ENCODE data around the gene ALK. TPM values are rescaled to one million over a fixed set of nuclear protein-coding genes. Genes with fewer than 3 reads are reported as not detected.

Gene ALK
- total RNA-seq, 1 experiment from 2014 or later, result not detected

GRCh38 chr2:29761278-29761677 is 160.1 kb downstream of the ALK start:
- TF ChIP-seq, protein P1, sequence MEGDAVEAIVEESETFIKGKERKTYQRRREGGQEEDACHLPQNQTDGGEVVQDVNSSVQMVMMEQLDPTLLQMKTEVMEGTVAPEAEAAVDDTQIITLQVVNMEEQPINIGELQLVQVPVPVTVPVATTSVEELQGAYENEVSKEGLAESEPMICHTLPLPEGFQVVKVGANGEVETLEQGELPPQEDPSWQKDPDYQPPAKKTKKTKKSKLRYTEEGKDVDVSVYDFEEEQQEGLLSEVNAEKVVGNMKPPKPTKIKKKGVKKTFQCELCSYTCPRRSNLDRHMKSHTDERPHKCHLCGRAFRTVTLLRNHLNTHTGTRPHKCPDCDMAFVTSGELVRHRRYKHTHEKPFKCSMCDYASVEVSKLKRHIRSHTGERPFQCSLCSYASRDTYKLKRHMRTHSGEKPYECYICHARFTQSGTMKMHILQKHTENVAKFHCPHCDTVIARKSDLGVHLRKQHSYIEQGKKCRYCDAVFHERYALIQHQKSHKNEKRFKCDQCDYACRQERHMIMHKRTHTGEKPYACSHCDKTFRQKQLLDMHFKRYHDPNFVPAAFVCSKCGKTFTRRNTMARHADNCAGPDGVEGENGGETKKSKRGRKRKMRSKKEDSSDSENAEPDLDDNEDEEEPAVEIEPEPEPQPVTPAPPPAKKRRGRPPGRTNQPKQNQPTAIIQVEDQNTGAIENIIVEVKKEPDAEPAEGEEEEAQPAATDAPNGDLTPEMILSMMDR (conservative IDR thresholded peaks at IDR 0.05), result no peak
- no peak overlapping the region for H3K4me2 ChIP-seq (ENCODE audit: insufficient read depth, insufficient read length, low read length)
- no peak overlapping the region for H3K14ac ChIP-seq (ENCODE audit: insufficient read depth, low read length)
- Mint-ChIP-seq H3K27ac (no peak overlapping the region), H3K4me1 (peaks cover 0 to 2% of the 10 kb centered on the region in 2 experiments; a peak in 2 of 4 replicates), H3K9me3 (no peaks in the 10 kb centered on the region), H3K27me3 (ENCODE audit: low read depth) (no peaks in the 10 kb centered on the region; the same call in 1 of the 2 replicates), H3K4me3 (no peak overlapping the region), H3K36me3 (ENCODE audit: insufficient read depth in 1 of 3, low read depth in 3 of 3) (no peaks in the 10 kb centered on the region)
- no peaks in the 10 kb centered on the region; the same call in 1 of the 2 replicates for H3K79me2 ChIP-seq (ENCODE audit: insufficient read depth, low read length)
- H4K91ac ChIP-seq (ENCODE audit: insufficient read length, low read depth, low read length), result no peak overlapping the region
- no peaks in the 10 kb centered on the region for H3K23me2 ChIP-seq (ENCODE audit: insufficient read length, low read depth, low read length, poor library complexity, severe bottlenecking)
- H2BK15ac ChIP-seq (ENCODE audit: low read depth, low read length), result no peak overlapping the region
- no peak overlapping the region for H2BK12ac ChIP-seq (ENCODE audit: insufficient read length, low read depth, low read length)
- no peak for DNase-seq
- no peaks in the 10 kb centered on the region for H3K79me1 ChIP-seq (ENCODE audit: insufficient read depth, low read depth, low read length, poor library complexity, severe bottlenecking)
- no peak overlapping the region for H3K27ac ChIP-seq (ENCODE audit: insufficient read length, low read depth, low read length)
- H2BK120ac ChIP-seq (ENCODE audit: low read depth, low read length, poor library complexity, severe bottlenecking), result no peak overlapping the region
- H3K27me3 ChIP-seq (ENCODE audit: insufficient read depth, low read length), result no peaks in the 10 kb centered on the region
- H3K9ac ChIP-seq (ENCODE audit: extremely low read depth, insufficient read length, low read length), result no peak overlapping the region
- H2AK5ac ChIP-seq (ENCODE audit: insufficient read length, low read length), result no peak overlapping the region
- no peaks in the 10 kb centered on the region for H3K9me3 ChIP-seq (ENCODE audit: control insufficient read depth, low read depth, low read length)
- H3T11ph ChIP-seq (ENCODE audit: low read length), result no peak overlapping the region
- no peak overlapping the region for H4K5ac ChIP-seq (ENCODE audit: insufficient read length, low read depth, low read length)
- H3K4me1 ChIP-seq (ENCODE audit: insufficient read depth, low read length), result no peaks in the 10 kb centered on the region
- H3K4ac ChIP-seq (ENCODE audit: low read depth, low read length), result no peak overlapping the region
- no CpG with 5 or more reads among the region's 1 CpG for WGBS (ENCODE audit: extremely low coverage, insufficient read length, low lambda C conversion rate)
- H2BK5ac ChIP-seq (ENCODE audit: insufficient read length, low read length), result no peak overlapping the region
- no peak overlapping the region for H3K56ac ChIP-seq (ENCODE audit: insufficient read length, low read depth, low read length)
- H2AFZ ChIP-seq (ENCODE audit: low read length), result no peak overlapping the region
- H4K8ac ChIP-seq (replicated peaks; ENCODE audit: insufficient read length, low read depth, low read length), result no peak overlapping the region
- no peaks in the 10 kb centered on the region for H4K20me1 ChIP-seq (ENCODE audit: control insufficient read depth, insufficient read depth, insufficient read length)
- no peak overlapping the region for H3K18ac ChIP-seq (ENCODE audit: insufficient read length, low read depth, low read length)
- no peak overlapping the region for H3K23ac ChIP-seq (ENCODE audit: insufficient read length, low read depth, low read length)
- no peak overlapping the region for H2BK20ac ChIP-seq (ENCODE audit: low read depth, low read length, poor library complexity, severe bottlenecking)
